ENCODE measurements around the gene PCYT2. TPM values are rescaled to one million over a fixed set of nuclear protein-coding genes. Genes with fewer than 3 reads are reported as not detected.

The PCYT2 gene
- total RNA-seq, 2 experiments from 2014 or later = 18.7 to 18.9 TPM

GRCh38 chr17:81947189-81947588 is 36.0 kb upstream of the PCYT2 start, which contains the start of gene MYADML2:
MYADML2 (minus strand) TSS chr17:81947233; CDS start chr17:81941741, 5,492 bp downstream.
- intact Hi-C loops (cut with DNase I, micrococcal nuclease) = no loop called here
- TF ChIP-seq CTCF (IDR thresholded peaks at IDR 0.05) = no peak
- no peaks in the 10 kb centered on the region for H3K9me3 Mint-ChIP-seq
- H3K4me1 Mint-ChIP-seq (ENCODE audit: low read depth) = no peaks in the 10 kb centered on the region
- no peak within 1 kb of the TSS for H3K4me3 Mint-ChIP-seq
- ChIA-PET CTCF (interaction anchor here (1.6 kb wide), 1 partner anchor 12 kb away, joined by 4 read pairs; no protein-coding TSS in a partner anchor), POLR2A (no interaction called here)
- H3K4me3 ChIP-seq (ENCODE audit: low read length) = no peak within 1 kb of the TSS
- H3K27ac ChIP-seq (ENCODE audit: low read depth in 1 of 2, low read length in 2 of 2) = no peak within 1 kb of the TSS
- H3K27me3 Mint-ChIP-seq = no peaks in the 10 kb centered on the region
- no peak for ATAC-seq (ENCODE audit: poor library complexity)
- H3K36me3 ChIP-seq (ENCODE audit: insufficient read depth, low read length) = no peaks in the 10 kb centered on the region
- H3K27ac Mint-ChIP-seq = no peak within 1 kb of the TSS
- H3K9me3 ChIP-seq (ENCODE audit: control insufficient read depth in 1 of 2, insufficient read depth in 1 of 2, low read length in 2 of 2) = no peaks in the 10 kb centered on the region
- peaks cover 0 to 2% of the 10 kb centered on the region in 2 experiments for H3K27me3 ChIP-seq (ENCODE audit: control insufficient read depth in 1 of 2, insufficient read depth in 2 of 2, low read length in 2 of 2)
- no peak for DNase-seq
- no peaks in the 10 kb centered on the region for H3K36me3 Mint-ChIP-seq (ENCODE audit: low read depth)
- H3K4me1 ChIP-seq (ENCODE audit: insufficient read depth, low read length) = no peaks in the 10 kb centered on the region

GRCh38 chr17:81944858-81945257 is 33.7 kb upstream of the PCYT2 start:
- DNase-seq (no peak), ATAC-seq (ENCODE audit: poor library complexity) (no peak)
- H3K27ac ChIP-seq (ENCODE audit: low read depth in 1 of 2, low read length in 2 of 2) = no peak overlapping the region
- H3K4me1 Mint-ChIP-seq (ENCODE audit: low read depth) = no peaks in the 10 kb centered on the region
- H3K27ac Mint-ChIP-seq = no peak overlapping the region
- H3K4me3 Mint-ChIP-seq = no peak overlapping the region
- no peaks in the 10 kb centered on the region for H3K36me3 ChIP-seq (ENCODE audit: insufficient read depth, low read length)
- no peak overlapping the region for H3K4me3 ChIP-seq (ENCODE audit: low read length)
- CTCF ChIA-PET = interaction anchor here (0.7 kb wide), 1 partner anchor 153 kb away, joined by 3 read pairs; no protein-coding TSS in a partner anchor
- no peak for TF ChIP-seq CTCF (IDR thresholded peaks at IDR 0.05)
- peaks cover 0 to 7% of the 10 kb centered on the region in 2 experiments for H3K27me3 ChIP-seq (ENCODE audit: control insufficient read depth in 1 of 2, insufficient read depth in 2 of 2, low read length in 2 of 2)
- no peaks in the 10 kb centered on the region for H3K36me3 Mint-ChIP-seq (ENCODE audit: low read depth)
- H3K9me3 Mint-ChIP-seq = no peaks in the 10 kb centered on the region
- H3K9me3 ChIP-seq (ENCODE audit: control insufficient read depth in 1 of 2, insufficient read depth in 1 of 2, low read length in 2 of 2) = peaks cover 0 to 11% of the 10 kb centered on the region in 2 experiments
- H3K27me3 Mint-ChIP-seq = peaks cover 6% of the 10 kb centered on the region
- POLR2A ChIA-PET = interaction anchor here (0.7 kb wide), 1 partner anchor 17 kb away, joined by 3 read pairs; no protein-coding TSS in a partner anchor
- intact Hi-C loops (cut with DNase I, micrococcal nuclease) = no loop called here
- no peaks in the 10 kb centered on the region for H3K4me1 ChIP-seq (ENCODE audit: insufficient read depth, low read length)

- H3K9me3 Mint-ChIP-seq = no peaks in the 10 kb centered on the region
- H3K27me3 Mint-ChIP-seq = peaks cover 6% of the 10 kb centered on the region
- no peak overlapping the region for H3K4me3 Mint-ChIP-seq
- H3K4me3 ChIP-seq (ENCODE audit: low read length) = no peak overlapping the region
- peaks cover 0 to 9% of the 10 kb centered on the region in 2 experiments for H3K27me3 ChIP-seq (ENCODE audit: control insufficient read depth in 1 of 2, insufficient read depth in 2 of 2, low read length in 2 of 2)
- no peak for DNase-seq
- no peak overlapping the region for H3K27ac Mint-ChIP-seq
- H3K9me3 ChIP-seq (ENCODE audit: control insufficient read depth in 1 of 2, insufficient read depth in 1 of 2, low read length in 2 of 2) = peaks cover 0 to 11% of the 10 kb centered on the region in 2 experiments
- H3K36me3 Mint-ChIP-seq (ENCODE audit: low read depth) = no peaks in the 10 kb centered on the region
- no peak for ATAC-seq (ENCODE audit: poor library complexity)
- no peaks in the 10 kb centered on the region for H3K36me3 ChIP-seq (ENCODE audit: insufficient read depth, low read length)
- H3K4me1 ChIP-seq (ENCODE audit: insufficient read depth, low read length) = peaks cover 8% of the 10 kb centered on the region
- H3K27ac ChIP-seq (ENCODE audit: low read depth in 1 of 2, low read length in 2 of 2) = no peak overlapping the region
- no peaks in the 10 kb centered on the region for H3K4me1 Mint-ChIP-seq (ENCODE audit: low read depth)
- ChIA-PET POLR2A (no interaction called here), CTCF (no interaction called here)
- intact Hi-C loops (cut with DNase I, micrococcal nuclease) = no loop called here
- no peak for TF ChIP-seq CTCF (IDR thresholded peaks at IDR 0.05)
Observed at GRCh38 chr17:81942167-81942553, 31.0 kb upstream of the PCYT2 start.

Data from CD4-positive, alpha-beta T cell (primary cell).